ENCODE data around the gene UQCR11.

DNA sequence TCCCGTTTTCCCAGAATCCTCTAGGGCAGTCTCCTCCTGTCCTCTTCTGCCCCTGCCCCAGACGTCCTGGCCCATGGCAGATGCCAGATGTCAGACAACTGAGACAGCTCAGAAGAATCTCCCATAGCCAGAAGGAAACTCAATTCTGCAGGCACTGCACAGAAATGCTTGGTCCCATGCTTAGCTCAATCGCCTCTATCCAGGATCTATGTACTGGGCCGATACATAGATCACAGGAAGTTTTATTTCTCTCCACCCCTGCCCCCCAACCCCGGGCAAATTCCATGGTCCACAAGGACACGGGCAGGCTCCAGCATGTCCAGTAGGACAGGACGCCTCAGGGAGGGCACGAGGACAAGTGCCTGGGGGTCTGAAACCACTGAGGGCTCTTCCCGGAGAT lies 17.4 kb downstream of the UQCR11 start:
- TF ChIP-seq POLR2A (IDR thresholded peaks at IDR 0.05) = no peak
- TF ChIP-seq, protein P1, sequence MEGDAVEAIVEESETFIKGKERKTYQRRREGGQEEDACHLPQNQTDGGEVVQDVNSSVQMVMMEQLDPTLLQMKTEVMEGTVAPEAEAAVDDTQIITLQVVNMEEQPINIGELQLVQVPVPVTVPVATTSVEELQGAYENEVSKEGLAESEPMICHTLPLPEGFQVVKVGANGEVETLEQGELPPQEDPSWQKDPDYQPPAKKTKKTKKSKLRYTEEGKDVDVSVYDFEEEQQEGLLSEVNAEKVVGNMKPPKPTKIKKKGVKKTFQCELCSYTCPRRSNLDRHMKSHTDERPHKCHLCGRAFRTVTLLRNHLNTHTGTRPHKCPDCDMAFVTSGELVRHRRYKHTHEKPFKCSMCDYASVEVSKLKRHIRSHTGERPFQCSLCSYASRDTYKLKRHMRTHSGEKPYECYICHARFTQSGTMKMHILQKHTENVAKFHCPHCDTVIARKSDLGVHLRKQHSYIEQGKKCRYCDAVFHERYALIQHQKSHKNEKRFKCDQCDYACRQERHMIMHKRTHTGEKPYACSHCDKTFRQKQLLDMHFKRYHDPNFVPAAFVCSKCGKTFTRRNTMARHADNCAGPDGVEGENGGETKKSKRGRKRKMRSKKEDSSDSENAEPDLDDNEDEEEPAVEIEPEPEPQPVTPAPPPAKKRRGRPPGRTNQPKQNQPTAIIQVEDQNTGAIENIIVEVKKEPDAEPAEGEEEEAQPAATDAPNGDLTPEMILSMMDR (IDR thresholded peaks at IDR 0.05) = no peak
